Gastroesophageal sphincter (tissue), 4 donors: ENCODE data around the gene TBX6. TPM values are rescaled to one million over a fixed set of nuclear protein-coding genes. Genes with fewer than 3 reads are reported as not detected.

Source experiments
- ATAC-seq: fragments of 150-250 bp; one replicate; pipeline ENCODE4 v1.9.1; 2016; ENCODE audit warnings: mild to moderate bottlenecking, moderate library complexity
- H3K27ac ChIP-seq, 4 donors: fragments of 200-600 bp; sonication (generic) in 3 of 4; 1 replicate in 3 of 4; 2 replicates in 1 of 4; pipeline ENCODE4 v1.5.1; 2016 to 2019
- H3K27me3 ChIP-seq: fragments of 200-600 bp; sonication (generic); one replicate; pipeline ENCODE4 v1.5.1; 2019
- H3K36me3 ChIP-seq, 2 donors: fragments of 200-600 bp; sonication (generic); one replicate each; pipeline ENCODE4 v1.5.1; 2019; ENCODE audit warnings: control low read depth in 1 of 2
- H3K4me1 ChIP-seq, 3 donors: fragments of 200-600 bp; sonication (generic); 1 replicate in 2 of 3; 2 replicates in 1 of 3; pipeline ENCODE4 v1.5.1; 2016 to 2019; ENCODE audit warnings: control low read depth in 2 of 3
- H3K4me3 ChIP-seq, 2 donors: fragments of 200-600 bp; sonication (generic); one replicate each; pipeline ENCODE4 v1.5.1; 2019; ENCODE audit warnings: mild to moderate bottlenecking in 1 of 2, moderate library complexity in 1 of 2
- H3K9me3 ChIP-seq, 3 donors: fragments of 200-600 bp; sonication (generic); one replicate each; pipeline ENCODE4 v1.5.1; 2017 to 2019; ENCODE audit warnings: control low read depth in 2 of 3
- EP300 ChIP-seq: sonication (generic); formaldehyde crosslinking; IDR thresholded peaks from one replicate; pipeline ENCODE4 v1.6.1; 2017; ENCODE audit warnings: antibody characterized with exemption, mild to moderate bottlenecking
- POLR2A ChIP-seq, 2 donors: fragments of 450-650 bp; IDR thresholded peaks; one replicate each; pipeline ENCODE4 v1.6.1; 2017; ENCODE audit warnings: antibody characterized with exemption in 2 of 2, mild to moderate bottlenecking in 2 of 2, moderate library complexity in 1 of 2
- POLR2AphosphoS5 ChIP-seq: sonication (generic); formaldehyde crosslinking; IDR thresholded peaks from one replicate; pipeline ENCODE4 v1.6.1; 2017; ENCODE audit warnings: antibody characterized with exemption
- WGBS, 2 donors: methylation state at CpG; one replicate each; pipeline ENCODE4 v1.1.5; 2018; ENCODE audit warnings: low coverage in 1 of 2; 5-methylcytosine and 5-hydroxymethylcytosine counted together
- total RNA-seq, 4 donors: library from RNA; depleted of rRNA; stranded (reverse); fragments of >200 nt; gene quantifications; one replicate each; pipeline ENCODE4 v1.1.0, GENCODE V29; 2016
- TF ChIP-seq, protein P1 (sequence below), 4 experiments: fragments of 200-600 bp in 2 of 4; fragments of 450-650 bp in 2 of 4; sonication (generic) in 1 of 4; IDR thresholded peaks; one replicate each; pipeline ENCODE4 v1.5.1; 2017 to 2019; ENCODE audit warnings: antibody characterized with exemption in 4 of 4, mild to moderate bottlenecking in 2 of 4, moderate library complexity in 2 of 4

TBX6 gene, protein sequence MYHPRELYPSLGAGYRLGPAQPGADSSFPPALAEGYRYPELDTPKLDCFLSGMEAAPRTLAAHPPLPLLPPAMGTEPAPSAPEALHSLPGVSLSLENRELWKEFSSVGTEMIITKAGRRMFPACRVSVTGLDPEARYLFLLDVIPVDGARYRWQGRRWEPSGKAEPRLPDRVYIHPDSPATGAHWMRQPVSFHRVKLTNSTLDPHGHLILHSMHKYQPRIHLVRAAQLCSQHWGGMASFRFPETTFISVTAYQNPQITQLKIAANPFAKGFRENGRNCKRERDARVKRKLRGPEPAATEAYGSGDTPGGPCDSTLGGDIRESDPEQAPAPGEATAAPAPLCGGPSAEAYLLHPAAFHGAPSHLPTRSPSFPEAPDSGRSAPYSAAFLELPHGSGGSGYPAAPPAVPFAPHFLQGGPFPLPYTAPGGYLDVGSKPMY
- total RNA-seq: under 1 TPM; 0.40 to 0.84 (median 0.45) TPM

DNA sequence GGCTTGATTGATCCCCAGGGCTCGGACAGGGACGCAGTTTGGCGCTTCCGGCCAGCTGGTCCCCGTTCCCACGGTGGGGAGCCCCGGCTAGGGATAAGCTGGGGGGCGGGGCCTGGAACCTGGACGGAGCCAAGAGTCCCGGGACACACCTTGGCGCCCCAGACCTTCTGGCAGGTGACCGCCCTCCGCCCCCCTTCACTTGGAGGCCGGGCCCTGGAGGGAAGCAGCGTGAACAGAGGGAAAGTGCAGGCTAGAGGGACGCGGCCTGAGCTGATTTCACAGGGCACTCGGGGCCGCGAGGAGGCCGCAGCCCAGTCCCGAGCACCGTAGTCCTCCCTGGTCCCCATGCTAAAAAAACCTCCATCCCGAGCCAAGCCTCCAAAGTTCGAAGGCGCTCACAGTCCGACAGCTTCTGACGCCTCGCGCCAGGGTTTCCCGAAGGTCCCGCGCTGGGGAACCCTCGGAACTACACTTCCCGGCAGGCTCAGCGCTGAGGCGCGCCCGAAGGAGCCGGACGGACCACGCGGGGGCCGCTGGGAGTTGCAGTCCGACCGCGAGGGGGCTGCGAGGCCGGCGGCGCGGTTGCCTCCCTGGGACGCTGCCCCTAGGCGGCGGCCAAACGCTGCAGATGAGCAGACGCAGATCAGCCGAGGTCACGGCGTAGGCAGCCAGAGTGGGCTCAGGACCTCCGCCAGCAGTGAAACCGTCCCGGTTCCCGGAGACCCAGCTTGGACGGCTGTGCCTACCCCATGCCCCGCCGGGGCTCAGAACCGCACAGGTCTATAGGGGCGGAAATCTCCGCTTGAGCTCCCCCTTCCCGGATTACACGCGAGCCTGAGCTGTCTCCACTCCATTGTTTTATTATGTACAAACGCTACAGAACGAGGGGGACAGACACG is at the start of gene TBX6:
Gene TBX6 (minus strand): TSS at position 451 of the 899 bp plus-strand sequence. CDS start 731 bp downstream, outside the sequence.
- ATAC-seq: peak; percentile 91
- no peak for TF ChIP-seq EP300
- TF ChIP-seq POLR2A (IDR thresholded peaks at IDR 0.05): peak; percentile 37
- TF ChIP-seq POLR2AphosphoS5: peak; percentile 56
- TF ChIP-seq, protein P1, sequence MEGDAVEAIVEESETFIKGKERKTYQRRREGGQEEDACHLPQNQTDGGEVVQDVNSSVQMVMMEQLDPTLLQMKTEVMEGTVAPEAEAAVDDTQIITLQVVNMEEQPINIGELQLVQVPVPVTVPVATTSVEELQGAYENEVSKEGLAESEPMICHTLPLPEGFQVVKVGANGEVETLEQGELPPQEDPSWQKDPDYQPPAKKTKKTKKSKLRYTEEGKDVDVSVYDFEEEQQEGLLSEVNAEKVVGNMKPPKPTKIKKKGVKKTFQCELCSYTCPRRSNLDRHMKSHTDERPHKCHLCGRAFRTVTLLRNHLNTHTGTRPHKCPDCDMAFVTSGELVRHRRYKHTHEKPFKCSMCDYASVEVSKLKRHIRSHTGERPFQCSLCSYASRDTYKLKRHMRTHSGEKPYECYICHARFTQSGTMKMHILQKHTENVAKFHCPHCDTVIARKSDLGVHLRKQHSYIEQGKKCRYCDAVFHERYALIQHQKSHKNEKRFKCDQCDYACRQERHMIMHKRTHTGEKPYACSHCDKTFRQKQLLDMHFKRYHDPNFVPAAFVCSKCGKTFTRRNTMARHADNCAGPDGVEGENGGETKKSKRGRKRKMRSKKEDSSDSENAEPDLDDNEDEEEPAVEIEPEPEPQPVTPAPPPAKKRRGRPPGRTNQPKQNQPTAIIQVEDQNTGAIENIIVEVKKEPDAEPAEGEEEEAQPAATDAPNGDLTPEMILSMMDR (IDR thresholded peaks at IDR 0.05): peak in 3 of 4 experiments; percentile 83 to 99 (median 99)
- H3K4me3 ChIP-seq: peak within 1 kb of the TSS; percentile 25 to 61
- peak within 1 kb of the TSS; percentile 39 to 97 (median 89) for H3K27ac ChIP-seq
- peaks cover 0 to 3% (median 0%) of the 10 kb centered on the region in 3 donors for H3K9me3 ChIP-seq
- H3K36me3 ChIP-seq: peaks cover 0 to 24% of the 10 kb centered on the region in 2 donors
- H3K27me3 ChIP-seq: no peaks in the 10 kb centered on the region
- peaks cover 3 to 56% (median 34%) of the 10 kb centered on the region in 3 donors for H3K4me1 ChIP-seq
- WGBS, 2 donors: 0% methylated on average over 1 of the region's 76 CpGs; no CpG with 5 or more reads in 1 of the 2 donors

DNA sequence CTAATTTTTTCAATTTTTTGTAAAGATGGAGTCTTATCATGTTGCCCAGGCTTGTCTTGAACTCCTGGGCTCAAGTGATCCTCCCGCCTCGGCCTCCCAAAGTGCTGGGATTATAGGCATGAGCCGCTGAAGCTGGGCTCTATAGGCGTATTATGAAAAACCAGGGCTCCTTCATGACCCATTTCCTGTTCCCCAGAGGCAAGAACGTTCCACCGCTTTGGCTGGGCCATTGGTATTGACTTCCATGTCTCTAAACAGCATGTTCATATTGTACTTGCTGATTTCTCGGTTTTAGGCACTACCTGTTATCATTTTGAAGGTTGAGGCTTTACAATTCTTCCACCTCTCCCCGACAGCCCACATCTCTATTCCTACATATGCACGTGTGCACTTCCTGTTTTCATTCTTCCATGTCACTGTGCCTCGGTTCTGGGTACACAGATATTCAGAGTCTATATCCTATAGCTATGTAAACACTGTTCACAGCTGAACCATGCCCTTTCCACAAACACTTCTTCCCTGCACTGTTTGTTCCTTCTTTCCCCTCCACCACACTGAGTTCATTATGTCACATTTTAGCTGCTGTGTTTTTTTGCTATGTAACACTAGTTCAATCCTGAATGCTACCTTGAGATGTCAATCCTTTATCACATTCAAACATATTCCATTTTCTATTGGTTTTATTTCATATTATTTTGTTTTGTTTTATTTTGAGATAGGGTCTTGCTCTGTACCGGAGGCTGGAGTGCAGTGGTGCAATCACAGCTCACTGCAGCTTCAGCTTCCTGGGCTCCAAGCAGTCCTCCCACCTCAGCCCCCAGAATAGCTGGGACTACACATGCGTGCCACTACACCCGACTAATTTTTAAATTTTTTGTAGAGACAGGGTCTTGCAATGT is 48.1 kb upstream of the TBX6 start:
- Histone ChIP-seq H3K4me3 (no peak overlapping the region), H3K9me3 (no peaks in the 10 kb centered on the region), H3K4me1 (no peaks in the 10 kb centered on the region), H3K27me3 (no peaks in the 10 kb centered on the region), H3K27ac (no peak overlapping the region), H3K36me3 (no peaks in the 10 kb centered on the region)
- 67 to 70% methylated on average over 7 to 13 of the region's 13 CpGs for WGBS, 2 donors
- ATAC-seq: no peak
- no peak for TF ChIP-seq POLR2AphosphoS5
- TF ChIP-seq, protein P1 (IDR thresholded peaks at IDR 0.05): no peak
- TF ChIP-seq EP300: no peak
- TF ChIP-seq POLR2A (IDR thresholded peaks at IDR 0.05): no peak

DNA sequence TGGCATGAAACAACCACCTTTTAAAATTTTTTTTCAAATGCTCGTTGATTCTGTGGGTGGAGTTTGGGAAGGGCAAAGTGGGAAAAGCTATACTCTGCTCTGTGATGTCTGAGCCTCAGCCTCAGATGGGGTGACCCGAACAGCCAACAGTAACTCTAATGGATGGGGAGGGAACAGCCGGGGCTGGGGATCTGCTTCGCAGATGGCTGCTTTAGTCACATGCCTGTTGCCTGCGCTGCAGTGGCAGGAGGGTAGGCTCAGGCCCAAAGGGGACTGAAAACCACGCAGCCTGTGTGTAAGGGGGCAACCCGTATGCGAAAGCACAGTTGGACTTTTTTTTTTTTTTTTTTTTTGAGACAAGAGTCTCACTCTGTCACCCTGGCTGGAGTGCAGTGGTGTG is 46.2 kb upstream of the TBX6 start:
- whole genome bisulfite sequencing, 2 donors: 70 to 71% methylated on average over 3 to 8 of the region's 8 CpGs
- no peaks in the 10 kb centered on the region for H3K4me1 ChIP-seq
- no peak overlapping the region for H3K27ac ChIP-seq
- H3K36me3 ChIP-seq: no peaks in the 10 kb centered on the region
- H3K4me3 ChIP-seq: no peak overlapping the region
- ATAC-seq: no peak
- TF ChIP-seq, protein P1 (IDR thresholded peaks at IDR 0.05): no peak
- TF ChIP-seq EP300: no peak
- no peak for TF ChIP-seq POLR2AphosphoS5
- no peak for TF ChIP-seq POLR2A (IDR thresholded peaks at IDR 0.05)
- H3K27me3 ChIP-seq: no peaks in the 10 kb centered on the region
- no peaks in the 10 kb centered on the region for H3K9me3 ChIP-seq

DNA sequence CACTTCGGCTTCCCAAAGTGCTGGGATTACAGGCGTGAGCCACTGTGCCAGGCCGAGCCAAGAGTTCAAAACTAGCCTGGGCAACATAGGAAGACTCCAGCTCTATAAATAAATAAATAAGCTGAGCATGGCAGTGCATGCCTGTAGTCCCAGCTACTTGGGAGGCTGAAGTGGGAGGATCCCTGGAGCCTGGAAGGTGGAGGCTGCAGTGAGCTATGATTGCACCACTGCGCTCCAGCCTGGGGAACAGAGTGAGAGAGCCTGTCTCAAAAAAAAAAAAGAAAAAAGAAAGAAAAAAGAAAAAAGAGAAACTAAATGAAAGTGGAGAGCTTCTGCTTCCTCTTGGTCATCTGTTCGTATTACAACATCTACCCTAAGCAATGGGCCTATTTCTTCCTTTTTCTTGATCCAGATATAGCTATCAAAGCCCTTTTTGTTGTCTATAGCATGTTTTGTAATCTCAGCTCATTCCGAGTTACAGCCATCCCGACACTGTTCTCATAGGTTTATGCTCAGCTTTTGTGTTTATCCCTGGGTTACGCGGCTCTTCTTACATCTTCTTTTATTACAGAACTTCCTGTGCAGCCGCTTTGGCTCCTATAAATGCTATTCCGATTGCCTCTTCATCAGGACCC is 45.4 kb upstream of the TBX6 start:
- H3K9me3 ChIP-seq: no peaks in the 10 kb centered on the region
- no peak for ATAC-seq
- peaks cover 0 to 2% (median 0%) of the 10 kb centered on the region in 3 donors for H3K4me1 ChIP-seq
- WGBS, 2 donors: 57 to 58% methylated on average over 1 to 8 of the region's 11 CpGs
- H3K27me3 ChIP-seq: no peaks in the 10 kb centered on the region
- H3K27ac ChIP-seq: no peak overlapping the region
- no peak overlapping the region for H3K4me3 ChIP-seq
- TF ChIP-seq POLR2AphosphoS5: no peak
- TF ChIP-seq POLR2A (IDR thresholded peaks at IDR 0.05): no peak
- TF ChIP-seq EP300: no peak
- TF ChIP-seq, protein P1 (IDR thresholded peaks at IDR 0.05): no peak
- H3K36me3 ChIP-seq: no peaks in the 10 kb centered on the region
